Stimulated activated CD8-positive, alpha-beta memory T cell treated with anti-CD3 and anti-CD28 coated beads, Interleukin-2, amount 100 ng/mL, for 48 hours (primary cell): Measurements from ENCODE around the gene MAP2K5.

Source experiments
- DNase-seq, 2 donors: peaks; one replicate each; pipeline ENCODE4 v3.0.0-alpha.2; 2020; ENCODE audit warnings: low read depth in 2 of 2

The MAP2K5 gene

GRCh38 chr15:67521783-67522568, 20.5 kb upstream of the MAP2K5 start:
- no peak for DNase-seq

GRCh38 chr15:67523330-67523729, 19.2 kb upstream of the MAP2K5 start:
- DNase-seq = no peak

GRCh38 chr15:67524235-67524634, 18.3 kb upstream of the MAP2K5 start:
- no peak for DNase-seq

- no peak for DNase-seq
These were observed 14.0 kb upstream of the MAP2K5 start for GRCh38 chr15:67528513-67528912.

GRCh38 chr15:67531379-67531914, 11.1 kb upstream of the MAP2K5 start:
- no peak for DNase-seq

- DNase-seq = no peak
These were observed 8.6 kb upstream of the MAP2K5 start for GRCh38 chr15:67533873-67534272.

GRCh38 chr15:67534360-67534759, 8.1 kb upstream of the MAP2K5 start:
- no peak for DNase-seq

GRCh38 chr15:67537771-67538170, 4.7 kb upstream of the MAP2K5 start:
- no peak for DNase-seq

GRCh38 chr15:67543348-67543718, 830 bp downstream of the MAP2K5 start:
- no peak for DNase-seq

- DNase-seq = no peak
These were observed 2.0 kb downstream of the MAP2K5 start for GRCh38 chr15:67544475-67544874.

GRCh38 chr15:67545864-67546263, 3.4 kb downstream of the MAP2K5 start:
- no peak for DNase-seq

- no peak for DNase-seq
These were observed 4.6 kb downstream of the MAP2K5 start for GRCh38 chr15:67547064-67547463.

- DNase-seq = no peak
These were observed 5.3 kb downstream of the MAP2K5 start for GRCh38 chr15:67547836-67548235.

GRCh38 chr15:67548236-67548852, 5.8 kb downstream of the MAP2K5 start:
- DNase-seq = no peak

- no peak for DNase-seq
These were observed 6.6 kb downstream of the MAP2K5 start for GRCh38 chr15:67548862-67549651.

- no peak for DNase-seq
These were observed 7.2 kb downstream of the MAP2K5 start for GRCh38 chr15:67549736-67550135.

- DNase-seq = no peak
These were observed 8.0 kb downstream of the MAP2K5 start for GRCh38 chr15:67550522-67550921.

GRCh38 chr15:67551207-67551743, 8.8 kb downstream of the MAP2K5 start:
- no peak for DNase-seq

- no peak for DNase-seq
These were observed 12.1 kb downstream of the MAP2K5 start for GRCh38 chr15:67554580-67554979.

GRCh38 chr15:67556976-67557570, 14.6 kb downstream of the MAP2K5 start:
- DNase-seq = no peak

- DNase-seq = no peak
These were observed 16.0 kb downstream of the MAP2K5 start for GRCh38 chr15:67558502-67558901.

- DNase-seq = no peak
These were observed 16.7 kb downstream of the MAP2K5 start for GRCh38 chr15:67559158-67559557.
